Endothelial cell of umbilical vein (primary cell): ENCODE data around the gene DUSP14. TPM values are rescaled to one million over a fixed set of nuclear protein-coding genes. Genes with fewer than 3 reads are reported as not detected.

Source experiments
- BruUV-seq: library from RNA; stranded (reverse); fragments of 400-500 nt; replicated peaks from 2 replicates; lab custom pipeline; 2021; lab: Mats Ljungman, UMichigan
- CTCF ChIA-PET: fragments of 300-600, 350-600 bp; sonication (Branson Sonifier 250); formaldehyde crosslinking; loops from one replicate; lab custom pipeline; 2021; ENCODE audit warnings: antibody characterized with exemption, inconsistent platforms; lab: Charles Lee
- POLR2A ChIA-PET: fragments of 300-600, 350-600 bp; sonication (Branson Sonifier 250); formaldehyde crosslinking; loops from one replicate; lab custom pipeline; 2021; ENCODE audit warnings: antibody characterized with exemption, inconsistent platforms; lab: Charles Lee
- DNase-seq: peaks from one replicate; pipeline ENCODE4 v3.0.0-alpha.2; 2011; ENCODE audit warnings: low read depth, low spot score
- FAIRE-seq: peaks from 2 replicates; lab custom pipeline; 2011; peaks lifted over from hg19 to GRCh38; lab: Jason Lieb, UNC
- H2AFZ ChIP-seq: 2 replicates; pipeline ENCODE4 v1.6.0; 2012; ENCODE audit warnings: low read depth, low read length, control low read depth, inconsistent platforms
- H3K27ac ChIP-seq: 2 replicates; pipeline ENCODE4 v1.5.1; 2011; ENCODE audit warnings: low read depth, mild to moderate bottlenecking, control low read depth, low read length, moderate library complexity; ENCODE audit not compliant: insufficient read depth
- H3K27me3 ChIP-seq, 2 experiments: 2 replicates each; pipeline versions ENCODE4 v1.6.0 to v1.6.1; 2011; ENCODE audit warnings: low read length in 2 of 2, mixed read lengths in 1 of 2; ENCODE audit not compliant: control insufficient read depth in 2 of 2, insufficient read depth in 2 of 2
- H3K36me3 ChIP-seq, 2 experiments: 2 replicates in 1 of 2; 3 replicates in 1 of 2; pipeline ENCODE4 v1.5.1; 2011; ENCODE audit warnings: low read length in 2 of 2, mild to moderate bottlenecking in 1 of 2, moderate library complexity in 1 of 2; ENCODE audit not compliant: control insufficient read depth in 2 of 2, insufficient read depth in 2 of 2; ENCODE audit errors: extremely low read depth in 1 of 2
- H3K4me1 ChIP-seq: 3 replicates; pipeline ENCODE4 v1.5.1; 2011; ENCODE audit warnings: mild to moderate bottlenecking, low read length; ENCODE audit not compliant: control insufficient read depth, insufficient read depth; ENCODE audit errors: extremely low read depth
- H3K4me2 ChIP-seq: 2 replicates; pipeline ENCODE4 v1.6.1; 2011; ENCODE audit warnings: low read length, control low read depth, mixed read lengths; ENCODE audit not compliant: insufficient read depth
- H3K4me3 ChIP-seq, 3 experiments: fragments of 200-600 bp in 1 of 3; sonication (generic), shearing (Covaris generic) in 1 of 3; replicated peaks in 1 of 3; 2 replicates each; pipeline ENCODE4 v1.5.1; 2011 to 2016; ENCODE audit warnings: control low read depth in 3 of 3, low read length in 3 of 3, mild to moderate bottlenecking in 2 of 3, inconsistent platforms in 1 of 3, low read depth in 1 of 3, moderate library complexity in 1 of 3; ENCODE audit not compliant: insufficient read depth in 1 of 3
- H3K79me2 ChIP-seq: 2 replicates; pipeline ENCODE4 v1.6.0; 2012; ENCODE audit warnings: low read length, inconsistent platforms; ENCODE audit not compliant: control insufficient read depth, insufficient read depth
- H3K9ac ChIP-seq: replicated peaks from 2 replicates; pipeline ENCODE3; 2011; ENCODE audit warnings: low read length, control low read depth; ENCODE audit not compliant: insufficient read depth; ENCODE audit errors: extremely low read depth
- H3K9me1 ChIP-seq: replicated peaks from 3 replicates; pipeline ENCODE4 v1.6.0; 2011; ENCODE audit warnings: mild to moderate bottlenecking, low read length; ENCODE audit not compliant: control insufficient read depth, insufficient read depth; ENCODE audit errors: extremely low read depth
- H3K9me3 ChIP-seq: replicated peaks from 2 replicates; pipeline ENCODE4 v1.5.1; 2012; ENCODE audit warnings: low read length, inconsistent platforms; ENCODE audit not compliant: control insufficient read depth, insufficient read depth
- H4K20me1 ChIP-seq: replicated peaks from 2 replicates; pipeline ENCODE3; 2011; ENCODE audit warnings: mild to moderate bottlenecking, low read length; ENCODE audit not compliant: control insufficient read depth, insufficient read depth; ENCODE audit errors: extremely low read depth
- CTCF ChIP-seq, 2 donors: IDR thresholded peaks; 1 replicate in 1 of 2; 2 replicates in 1 of 2; pipeline ENCODE4 v1.5.1; 2011; ENCODE audit warnings: low read length in 2 of 2, mild to moderate bottlenecking in 2 of 2, moderate library complexity in 2 of 2, control low read depth in 1 of 2, inconsistent platforms in 1 of 2, low read depth in 1 of 2; ENCODE audit not compliant: insufficient read depth in 1 of 2; ENCODE audit errors: extremely low read depth in 1 of 2
- EZH2 ChIP-seq: IDR thresholded peaks from 2 replicates; pipeline ENCODE4 v1.6.1; 2012; ENCODE audit warnings: borderline replicate concordance, low read depth, mild to moderate bottlenecking, moderate library complexity, low read length, inconsistent platforms; ENCODE audit not compliant: severe bottlenecking
- FOS ChIP-seq: IDR thresholded peaks from 2 replicates; pipeline ENCODE4 v1.6.1; 2011; ENCODE audit warnings: mild to moderate bottlenecking, low read length, moderate library complexity, borderline replicate concordance; ENCODE audit not compliant: insufficient read depth
- GATA2 ChIP-seq: IDR thresholded peaks from 2 replicates; pipeline ENCODE4 v1.7.0; 2011; ENCODE audit warnings: low read depth, mild to moderate bottlenecking, moderate library complexity, mixed read lengths, low read length; ENCODE audit not compliant: insufficient read length, insufficient read depth
- JUN ChIP-seq: IDR thresholded peaks from 2 replicates; pipeline ENCODE4 v1.6.1; 2011; ENCODE audit warnings: borderline replicate concordance, low read depth; ENCODE audit not compliant: insufficient read length, insufficient read depth
- MAX ChIP-seq: IDR thresholded peaks from 2 replicates; pipeline ENCODE4 v1.6.1; 2011; ENCODE audit not compliant: insufficient read depth, insufficient read length
- MYC ChIP-seq: IDR thresholded peaks from one replicate; pipeline ENCODE4 v1.6.1; 2011; ENCODE audit warnings: mild to moderate bottlenecking, low read depth, low read length
- POLR2A ChIP-seq: IDR thresholded peaks from 2 replicates; pipeline ENCODE4 v1.6.1; 2012; ENCODE audit warnings: low read depth, mild to moderate bottlenecking, control low read depth, low read length
- POLR2AphosphoS5 ChIP-seq: IDR thresholded peaks from 2 replicates; pipeline ENCODE4 v1.6.1; 2012; ENCODE audit warnings: low read depth, mild to moderate bottlenecking, control low read depth, low read length, moderate library complexity; ENCODE audit not compliant: insufficient read depth
- dilution Hi-C: fragments of 300-500 bp; cut with MboI; formaldehyde crosslinking; loops from one replicate; pipeline ENCODE4 v1.15.0; 2019; ENCODE audit warnings: low sequenced_read_pairs; ENCODE audit not compliant: extremely low pct_ligation_motif_present
- intact Hi-C: fragments of 100-400 bp; cut with micrococcal nuclease; formaldehyde crosslinking; loops from one replicate; pipeline ENCODE4 v1.10.0; 2022
- polyA plus RNA-seq, 4 experiments: library from polyadenylated mRNA; depleted of rRNA in 3 of 4; stranded (reverse) in 3 of 4; unstranded in 1 of 4; fragments of >200 nt; gene quantifications; 2 replicates each; pipeline versions ENCODE4 v1.2.1 to v1.2.3, GENCODE V29; 2011 to 2012; ENCODE audit warnings: missing spikeins in 1 of 4
- total RNA-seq: library from RNA; stranded (reverse); gene quantifications from 2 replicates; pipeline ENCODE4 v1.2.3, GENCODE V29; 2021

Gene DUSP14
- total and polyA plus RNA-seq, 2 donors (not counting 3 experiments of a cell fraction or from before 2014, with no cell fraction given): 36.4 to 62.5 TPM

DNA sequence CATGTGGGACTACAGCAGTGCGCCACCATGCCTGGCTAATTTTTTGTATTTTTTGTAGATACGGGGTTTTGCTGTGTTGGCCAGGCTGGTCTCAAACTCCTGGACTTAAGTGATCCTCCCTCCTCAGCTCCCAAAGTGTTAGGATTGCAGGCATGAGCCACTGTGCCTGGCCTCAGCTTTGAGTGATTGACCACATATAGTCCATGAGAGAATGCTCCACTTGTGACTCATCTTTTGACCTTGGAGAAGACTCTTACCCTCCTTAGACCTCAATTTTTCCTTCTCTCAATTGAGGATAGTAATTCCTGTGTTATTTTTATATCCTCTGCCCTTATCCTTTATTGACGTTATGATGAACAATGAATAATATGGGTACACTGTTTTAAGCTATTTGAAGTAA is 30.9 kb upstream of the DUSP14 start:
- H3K9ac ChIP-seq: no peak overlapping the region
- H3K9me1 ChIP-seq: no peaks in the 10 kb centered on the region
- dilution Hi-C loops: no loop called here
- no peaks in the 10 kb centered on the region for H3K9me3 ChIP-seq
- H2AFZ ChIP-seq: no peak overlapping the region
- no peaks in the 10 kb centered on the region for H3K36me3 ChIP-seq
- FAIRE-seq (no peak), DNase-seq (no peak)
- TF ChIP-seq FOS: peak; percentile 43
- no peak for TF ChIP-seq CTCF (IDR thresholded peaks at IDR 0.05; ENCODE audit: extremely low read depth in 1 of 2, insufficient read depth in 1 of 2, low read depth in 1 of 2, low read length in 2 of 2)
- no peaks in the 10 kb centered on the region for H3K79me2 ChIP-seq
- no peaks in the 10 kb centered on the region for H3K27me3 ChIP-seq
- no peak overlapping the region for H3K4me2 ChIP-seq
- H3K4me1 ChIP-seq: no peaks in the 10 kb centered on the region
- no peaks in the 10 kb centered on the region for H4K20me1 ChIP-seq
- BruUV-seq: no TSS peak
- intact Hi-C loops: no loop called here
- ChIA-PET CTCF (interaction anchor here (1.6 to 1.8 kb wide), 2 partner anchors 9 to 85 kb away, joined by 4 to 8 read pairs; no protein-coding TSS in a partner anchor), POLR2A (no interaction called here)
- H3K27ac ChIP-seq: no peak overlapping the region
- H3K4me3 ChIP-seq: no peak overlapping the region

- no TSS peak for BruUV-seq
- H3K79me2 ChIP-seq: no peaks in the 10 kb centered on the region
- H3K4me2 ChIP-seq: no peak overlapping the region
- dilution Hi-C loops (no loop called here), intact Hi-C loops (no loop called here)
- no peak overlapping the region for H3K27ac ChIP-seq
- H3K4me1 ChIP-seq: peaks cover 16% of the 10 kb centered on the region
- POLR2A ChIA-PET: no interaction called here
- H2AFZ ChIP-seq: no peak overlapping the region
- H3K27me3 ChIP-seq: no peaks in the 10 kb centered on the region
- CTCF ChIA-PET: interaction anchor here (0.8 to 1.4 kb wide), 2 partner anchors 14 to 24 kb away, joined by 3 to 5 read pairs; no protein-coding TSS in a partner anchor
- FAIRE-seq: no peak
- H3K4me3 ChIP-seq: no peak overlapping the region
- no peaks in the 10 kb centered on the region for H3K9me3 ChIP-seq
- DNase-seq: no peak
- H3K36me3 ChIP-seq: no peaks in the 10 kb centered on the region
- no peak overlapping the region for H3K9ac ChIP-seq
- no peak for TF ChIP-seq GATA2
- no peak for TF ChIP-seq POLR2A
- TF ChIP-seq MAX: no peak
- no peak for TF ChIP-seq POLR2AphosphoS5
- TF ChIP-seq MYC: no peak
- TF ChIP-seq CTCF (IDR thresholded peaks at IDR 0.05; ENCODE audit: extremely low read depth in 1 of 2, insufficient read depth in 1 of 2, low read depth in 1 of 2, low read length in 2 of 2): no peak
- TF ChIP-seq EZH2: no peak
- no peak for TF ChIP-seq FOS
- TF ChIP-seq JUN: no peak
- H4K20me1 ChIP-seq: no peaks in the 10 kb centered on the region
- no peaks in the 10 kb centered on the region for H3K9me1 ChIP-seq
These were observed 28.0 kb upstream of the DUSP14 start for GRCh38 chr17:37461668-37462067.
